H9 (cell line): ENCODE measurements around the gene GIT2. TPM values are rescaled to one million over a fixed set of nuclear protein-coding genes. Genes with fewer than 3 reads are reported as not detected.

Source experiments
- DNase-seq: peaks from one replicate; pipeline ENCODE4 v3.0.0-alpha.2; 2017
- H2AFZ ChIP-seq: one replicate; pipeline ENCODE4 v1.6.1; 2013; ENCODE audit warnings: mild to moderate bottlenecking, low read length, control low read depth, moderate library complexity
- H2AK5ac ChIP-seq: 2 replicates; pipeline ENCODE4 v1.6.1; 2013; ENCODE audit warnings: low read length, control low read depth, mixed read lengths; ENCODE audit not compliant: insufficient read length
- H2BK120ac ChIP-seq: one replicate; pipeline ENCODE4 v1.6.1; 2013; ENCODE audit warnings: low read depth, mild to moderate bottlenecking, low read length, control low read depth, inconsistent platforms; ENCODE audit not compliant: poor library complexity, severe bottlenecking
- H2BK12ac ChIP-seq: 2 replicates; pipeline ENCODE4 v1.6.1; 2013; ENCODE audit warnings: low read length, control low read depth, mixed read lengths, low read depth; ENCODE audit not compliant: insufficient read length
- H2BK15ac ChIP-seq: 2 replicates; pipeline ENCODE4 v1.6.1; 2013; ENCODE audit warnings: low read depth, low read length, control low read depth
- H2BK20ac ChIP-seq: one replicate; pipeline ENCODE4 v1.6.1; 2013; ENCODE audit warnings: low read depth, mild to moderate bottlenecking, low read length, control low read depth, inconsistent platforms; ENCODE audit not compliant: poor library complexity, severe bottlenecking
- H2BK5ac ChIP-seq: 2 replicates; pipeline ENCODE4 v1.6.1; 2013; ENCODE audit warnings: low read length, control low read depth, mixed read lengths; ENCODE audit not compliant: insufficient read length
- H3K14ac ChIP-seq: 2 replicates; pipeline ENCODE4 v1.6.1; 2013; ENCODE audit warnings: low read length, control low read depth; ENCODE audit not compliant: insufficient read depth
- H3K18ac ChIP-seq: 2 replicates; pipeline ENCODE4 v1.6.1; 2013; ENCODE audit warnings: low read depth, mild to moderate bottlenecking, mixed read lengths, low read length, control low read depth; ENCODE audit not compliant: insufficient read length
- H3K23ac ChIP-seq: 2 replicates; pipeline ENCODE4 v1.6.1; 2013; ENCODE audit warnings: low read length, control low read depth, mixed read lengths, low read depth; ENCODE audit not compliant: insufficient read length
- H3K23me2 ChIP-seq: 2 replicates; pipeline ENCODE4 v1.6.1; 2013; ENCODE audit warnings: low read depth, mild to moderate bottlenecking, mixed read lengths, low read length, control low read depth; ENCODE audit not compliant: insufficient read length, poor library complexity, severe bottlenecking
- H3K27ac ChIP-seq: 2 replicates; pipeline ENCODE4 v1.5.1; 2013; ENCODE audit warnings: low read length, control low read depth, mixed read lengths, low read depth; ENCODE audit not compliant: insufficient read length
- H3K27me3 ChIP-seq: 2 replicates; pipeline ENCODE4 v1.6.1; 2013; ENCODE audit warnings: low read length, control low read depth, inconsistent platforms; ENCODE audit not compliant: insufficient read depth
- H3K4ac ChIP-seq: 2 replicates; pipeline ENCODE4 v1.6.1; 2013; ENCODE audit warnings: low read depth, mild to moderate bottlenecking, control low read depth, inconsistent platforms, low read length, moderate library complexity
- H3K4me1 ChIP-seq: 2 replicates; pipeline ENCODE4 v1.6.1; 2013; ENCODE audit warnings: low read length, control low read depth, inconsistent platforms; ENCODE audit not compliant: insufficient read depth
- H3K4me2 ChIP-seq: 2 replicates; pipeline ENCODE4 v1.6.1; 2013; ENCODE audit warnings: low read length, control low read depth, mixed read lengths; ENCODE audit not compliant: insufficient read length, insufficient read depth
- H3K56ac ChIP-seq: 2 replicates; pipeline ENCODE4 v1.6.1; 2013; ENCODE audit warnings: low read depth, mild to moderate bottlenecking, mixed read lengths, low read length, control low read depth; ENCODE audit not compliant: insufficient read length
- H3K79me1 ChIP-seq: 2 replicates; pipeline ENCODE4 v1.6.1; 2013; ENCODE audit warnings: low read depth, mild to moderate bottlenecking, moderate library complexity, low read length, control low read depth, inconsistent platforms; ENCODE audit not compliant: insufficient read depth, poor library complexity, severe bottlenecking
- H3K79me2 ChIP-seq: 2 replicates; pipeline ENCODE4 v1.6.1; 2013; ENCODE audit warnings: low read length, control low read depth, inconsistent platforms; ENCODE audit not compliant: insufficient read depth
- H3K9ac ChIP-seq: 2 replicates; pipeline ENCODE4 v1.6.1; 2013; ENCODE audit warnings: low read length, control low read depth, mixed read lengths; ENCODE audit not compliant: insufficient read length; ENCODE audit errors: extremely low read depth
- H3K9me3 ChIP-seq: one replicate; pipeline ENCODE4 v1.6.1; 2013; ENCODE audit warnings: low read depth, low read length, inconsistent platforms; ENCODE audit not compliant: control insufficient read depth
- H3T11ph ChIP-seq: one replicate; pipeline ENCODE4 v1.6.1; 2013; ENCODE audit warnings: mild to moderate bottlenecking, low read length, control low read depth, inconsistent platforms
- H4K20me1 ChIP-seq: one replicate; pipeline ENCODE4 v1.6.1; 2013; ENCODE audit not compliant: control insufficient read depth, insufficient read length, insufficient read depth
- H4K5ac ChIP-seq: 2 replicates; pipeline ENCODE4 v1.6.1; 2013; ENCODE audit warnings: low read depth, mild to moderate bottlenecking, mixed read lengths, low read length, control low read depth; ENCODE audit not compliant: insufficient read length
- H4K8ac ChIP-seq: replicated peaks from 2 replicates; pipeline ENCODE4 v1.6.1; 2013; ENCODE audit warnings: low read length, control low read depth, mixed read lengths, low read depth; ENCODE audit not compliant: insufficient read length
- H4K91ac ChIP-seq: 2 replicates; pipeline ENCODE4 v1.6.1; 2013; ENCODE audit warnings: low read depth, mild to moderate bottlenecking, moderate library complexity, mixed read lengths, low read length, control low read depth; ENCODE audit not compliant: insufficient read length
- H3K27ac Mint-ChIP-seq, 3 experiments: 2 replicates in 2 of 3; 3 replicates in 1 of 3; pipeline ENCODE4 v1.8.0; 2020 to 2021; ENCODE audit warnings: mixed read lengths in 3 of 3, mild to moderate bottlenecking in 1 of 3, moderate library complexity in 1 of 3
- H3K27me3 Mint-ChIP-seq: 2 replicates; pipeline ENCODE4 v1.8.0; 2021; ENCODE audit warnings: low read depth, mild to moderate bottlenecking, moderate library complexity, mixed read lengths
- H3K36me3 Mint-ChIP-seq, 3 experiments: 2 replicates in 2 of 3; 3 replicates in 1 of 3; pipeline ENCODE4 v1.8.0; 2020 to 2021; ENCODE audit warnings: low read depth in 3 of 3, mixed read lengths in 3 of 3; ENCODE audit not compliant: insufficient read depth in 1 of 3
- H3K4me1 Mint-ChIP-seq, 2 experiments: 2 replicates each; pipeline ENCODE4 v1.8.0; 2020; ENCODE audit warnings: mixed read lengths in 2 of 2
- H3K4me3 Mint-ChIP-seq, 2 experiments: 2 replicates in 1 of 2; 3 replicates in 1 of 2; pipeline ENCODE4 v1.8.0; 2020 to 2021; ENCODE audit warnings: mild to moderate bottlenecking in 2 of 2, mixed read lengths in 2 of 2, moderate library complexity in 1 of 2
- H3K9me3 Mint-ChIP-seq, 2 experiments: 2 replicates in 1 of 2; 3 replicates in 1 of 2; pipeline ENCODE4 v1.8.0; 2020; ENCODE audit warnings: mild to moderate bottlenecking in 2 of 2, mixed read lengths in 2 of 2, moderate library complexity in 1 of 2
- CTCF ChIP-seq: fragments of 200-600 bp; sonication (generic); conservative IDR thresholded peaks from 3 replicates; pipeline ENCODE4 v1.8.0; 2021; ENCODE audit warnings: antibody characterized with exemption, mild to moderate bottlenecking
- WGBS: extraction: QIAGEN DNeasy Blood & Tissue Kit; methylation state at CpG from one replicate; pipeline ENCODE4 v1.1.7; 2013; ENCODE audit warnings: missing lambda C conversion rate, low lambda C conversion rate, mixed read lengths; ENCODE audit not compliant: insufficient read length; ENCODE audit errors: extremely low coverage; 5-methylcytosine and 5-hydroxymethylcytosine counted together
- total RNA-seq: library from RNA; stranded (reverse); gene quantifications from 2 replicates; pipeline ENCODE4 v1.2.1, GENCODE V29; 2021

The GIT2 gene
- total RNA-seq, 1 experiment from 2014 or later, result 27.0 TPM

GRCh38 chr12:109926488-109927210 lies 69.5 kb downstream of the GIT2 start:
- Histone ChIP-seq H2BK120ac (no peak overlapping the region), H2BK15ac (no peak overlapping the region), H3K23me2 (no peaks in the 10 kb centered on the region), H3K14ac (no peak overlapping the region; the same call in 1 of the 2 replicates), H4K20me1 (no peaks in the 10 kb centered on the region), H3K9me3 (no peaks in the 10 kb centered on the region), H3K9ac (no peak overlapping the region), H2BK5ac (no peak overlapping the region), H3K79me1 (no peaks in the 10 kb centered on the region), H2BK12ac (no peak overlapping the region), H4K5ac (no peak overlapping the region), H2BK20ac (no peak overlapping the region), H3K23ac (no peak overlapping the region), H3K56ac (no peak overlapping the region), H4K8ac (no peak overlapping the region), H2AK5ac (no peak overlapping the region), H3K27me3 (no peaks in the 10 kb centered on the region), H3K18ac (no peak overlapping the region), H4K91ac (no peak overlapping the region), H2AFZ (no peak overlapping the region), H3T11ph (no peak overlapping the region), H3K4ac (no peak overlapping the region), H3K4me1 (no peaks in the 10 kb centered on the region), H3K79me2 (no peaks in the 10 kb centered on the region), H3K4me2 (no peak overlapping the region), H3K27ac (no peak overlapping the region)
- no peak for DNase-seq
- H3K4me3 Mint-ChIP-seq, result no peak overlapping the region
- no peaks in the 10 kb centered on the region; the same call in 1 of the 2 replicates for H3K27me3 Mint-ChIP-seq
- WGBS, result no CpG with 5 or more reads among the region's 11 CpGs
- H3K27ac Mint-ChIP-seq, result no peak overlapping the region; a peak in 1 of 7 replicates
- TF ChIP-seq CTCF, result no peak
- H3K36me3 Mint-ChIP-seq, result peaks cover 0 to 8% (median 4%) of the 10 kb centered on the region in 3 experiments; a peak in 3 of 7 replicates
- H3K4me1 Mint-ChIP-seq, result peaks cover 0 to 10% of the 10 kb centered on the region in 2 experiments; a peak in 3 of 4 replicates
- no peaks in the 10 kb centered on the region; a peak in 1 of 5 replicates for H3K9me3 Mint-ChIP-seq
